ENCODE results near the gene NSRP1. TPM values are rescaled to one million over a fixed set of nuclear protein-coding genes. Genes with fewer than 3 reads are reported as not detected.

The NSRP1 gene
- polyA plus RNA-seq, 1 donor from 2014 or later = 8.6 TPM

DNA sequence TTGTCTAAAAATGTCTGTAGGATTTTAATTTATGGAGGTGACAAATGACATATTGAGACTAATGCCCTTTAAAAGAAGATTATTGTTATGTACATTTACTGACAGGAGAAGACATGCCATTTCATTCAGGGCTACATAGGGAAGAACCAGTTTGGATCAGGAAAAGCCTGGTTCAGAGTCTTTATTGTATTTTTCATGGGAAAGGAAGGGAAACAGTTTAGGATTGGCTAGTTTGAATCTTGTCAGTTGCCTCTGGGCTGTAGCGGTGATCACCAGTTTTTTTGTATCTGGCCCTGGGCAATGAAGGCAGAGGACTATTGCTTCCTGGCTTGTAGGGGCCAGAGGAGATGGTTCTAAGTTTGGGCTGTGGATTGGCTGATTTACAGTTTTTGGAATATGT, 31.8 kb downstream of the NSRP1 start:
- Histone ChIP-seq H3K4me3 (ENCODE audit: low read length) (no peak overlapping the region), H3K27ac (ENCODE audit: low read length) (no peak overlapping the region), H3K27me3 (ENCODE audit: insufficient read depth, low read depth, low read length) (no peaks in the 10 kb centered on the region), H3F3A (ENCODE audit: insufficient read depth, low read length, poor library complexity, severe bottlenecking) (no peaks in the 10 kb centered on the region), H3K79me2 (replicated peaks; ENCODE audit: insufficient read depth, low read length) (peaks cover 3% of the 10 kb centered on the region), H2AFZ (ENCODE audit: low read depth, low read length) (no peak overlapping the region), H4K20me1 (ENCODE audit: insufficient read depth) (no peaks in the 10 kb centered on the region), H3K36me3 (ENCODE audit: insufficient read depth, low read length) (no peaks in the 10 kb centered on the region), H3K9me3 (ENCODE audit: low read length) (no peaks in the 10 kb centered on the region), H3K9me2 (ENCODE audit: insufficient read depth, low read length) (no peaks in the 10 kb centered on the region), H3K4me2 (ENCODE audit: low read length) (no peak overlapping the region), H3K9ac (ENCODE audit: low read length) (no peak overlapping the region)
- TF ChIP-seq POLR2AphosphoS5 (IDR thresholded peaks at IDR 0.05) (no peak), EP300 (conservative IDR thresholded peaks at IDR 0.05; ENCODE audit: poor library complexity, severe bottlenecking) (no peak), MXI1 (conservative IDR thresholded peaks at IDR 0.05; ENCODE audit: poor library complexity, severe bottlenecking) (no peak)
- TF ChIP-seq, protein P1, sequence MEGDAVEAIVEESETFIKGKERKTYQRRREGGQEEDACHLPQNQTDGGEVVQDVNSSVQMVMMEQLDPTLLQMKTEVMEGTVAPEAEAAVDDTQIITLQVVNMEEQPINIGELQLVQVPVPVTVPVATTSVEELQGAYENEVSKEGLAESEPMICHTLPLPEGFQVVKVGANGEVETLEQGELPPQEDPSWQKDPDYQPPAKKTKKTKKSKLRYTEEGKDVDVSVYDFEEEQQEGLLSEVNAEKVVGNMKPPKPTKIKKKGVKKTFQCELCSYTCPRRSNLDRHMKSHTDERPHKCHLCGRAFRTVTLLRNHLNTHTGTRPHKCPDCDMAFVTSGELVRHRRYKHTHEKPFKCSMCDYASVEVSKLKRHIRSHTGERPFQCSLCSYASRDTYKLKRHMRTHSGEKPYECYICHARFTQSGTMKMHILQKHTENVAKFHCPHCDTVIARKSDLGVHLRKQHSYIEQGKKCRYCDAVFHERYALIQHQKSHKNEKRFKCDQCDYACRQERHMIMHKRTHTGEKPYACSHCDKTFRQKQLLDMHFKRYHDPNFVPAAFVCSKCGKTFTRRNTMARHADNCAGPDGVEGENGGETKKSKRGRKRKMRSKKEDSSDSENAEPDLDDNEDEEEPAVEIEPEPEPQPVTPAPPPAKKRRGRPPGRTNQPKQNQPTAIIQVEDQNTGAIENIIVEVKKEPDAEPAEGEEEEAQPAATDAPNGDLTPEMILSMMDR (IDR thresholded peaks at IDR 0.05; ENCODE audit: poor library complexity, severe bottlenecking) = no peak

DNA sequence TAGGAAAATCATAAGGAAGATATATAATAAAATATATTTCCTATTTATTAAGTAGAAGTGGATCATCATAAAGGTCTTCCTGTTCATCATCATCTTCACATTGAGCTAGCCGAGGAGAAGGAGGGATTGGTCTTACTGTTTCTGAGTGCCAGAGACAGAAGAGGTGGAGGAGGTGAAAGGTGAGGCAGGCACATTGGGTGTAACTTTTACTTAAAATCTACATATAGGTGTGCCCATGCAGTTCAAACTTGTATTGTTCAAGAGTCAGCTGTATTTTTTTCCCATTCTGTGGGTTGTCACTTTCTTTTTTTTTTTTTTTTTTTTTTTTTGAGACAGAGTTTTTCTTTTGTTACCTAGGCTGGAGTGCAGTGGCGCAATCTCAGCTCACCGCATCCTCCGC, 34.9 kb downstream of the NSRP1 start:
- H3K79me2 ChIP-seq (replicated peaks; ENCODE audit: insufficient read depth, low read length) = peaks cover 6% of the 10 kb centered on the region
- H3K9ac ChIP-seq (ENCODE audit: low read length) = no peak overlapping the region
- no peaks in the 10 kb centered on the region for H3K36me3 ChIP-seq (ENCODE audit: insufficient read depth, low read length)
- no peaks in the 10 kb centered on the region for H4K20me1 ChIP-seq (ENCODE audit: insufficient read depth)
- no peak overlapping the region for H3K27ac ChIP-seq (ENCODE audit: low read length)
- TF ChIP-seq RAD21 (conservative IDR thresholded peaks at IDR 0.05) (no peak), SMC3 (conservative IDR thresholded peaks at IDR 0.05; ENCODE audit: poor library complexity) (no peak), TAF1 (IDR thresholded peaks at IDR 0.05; ENCODE audit: low read depth) (no peak), EZH2 (IDR thresholded peaks at IDR 0.05; ENCODE audit: borderline replicate concordance, insufficient read depth, low read length, poor library complexity, severe bottlenecking) (no peak), POLR2AphosphoS5 (IDR thresholded peaks at IDR 0.05) (no peak), MXI1 (conservative IDR thresholded peaks at IDR 0.05; ENCODE audit: poor library complexity, severe bottlenecking) (no peak), EP300 (conservative IDR thresholded peaks at IDR 0.05; ENCODE audit: poor library complexity, severe bottlenecking) (no peak)
- TF ChIP-seq, protein P1 (IDR thresholded peaks at IDR 0.05; ENCODE audit: poor library complexity, severe bottlenecking) = no peak
- TF ChIP-seq, protein P2, sequence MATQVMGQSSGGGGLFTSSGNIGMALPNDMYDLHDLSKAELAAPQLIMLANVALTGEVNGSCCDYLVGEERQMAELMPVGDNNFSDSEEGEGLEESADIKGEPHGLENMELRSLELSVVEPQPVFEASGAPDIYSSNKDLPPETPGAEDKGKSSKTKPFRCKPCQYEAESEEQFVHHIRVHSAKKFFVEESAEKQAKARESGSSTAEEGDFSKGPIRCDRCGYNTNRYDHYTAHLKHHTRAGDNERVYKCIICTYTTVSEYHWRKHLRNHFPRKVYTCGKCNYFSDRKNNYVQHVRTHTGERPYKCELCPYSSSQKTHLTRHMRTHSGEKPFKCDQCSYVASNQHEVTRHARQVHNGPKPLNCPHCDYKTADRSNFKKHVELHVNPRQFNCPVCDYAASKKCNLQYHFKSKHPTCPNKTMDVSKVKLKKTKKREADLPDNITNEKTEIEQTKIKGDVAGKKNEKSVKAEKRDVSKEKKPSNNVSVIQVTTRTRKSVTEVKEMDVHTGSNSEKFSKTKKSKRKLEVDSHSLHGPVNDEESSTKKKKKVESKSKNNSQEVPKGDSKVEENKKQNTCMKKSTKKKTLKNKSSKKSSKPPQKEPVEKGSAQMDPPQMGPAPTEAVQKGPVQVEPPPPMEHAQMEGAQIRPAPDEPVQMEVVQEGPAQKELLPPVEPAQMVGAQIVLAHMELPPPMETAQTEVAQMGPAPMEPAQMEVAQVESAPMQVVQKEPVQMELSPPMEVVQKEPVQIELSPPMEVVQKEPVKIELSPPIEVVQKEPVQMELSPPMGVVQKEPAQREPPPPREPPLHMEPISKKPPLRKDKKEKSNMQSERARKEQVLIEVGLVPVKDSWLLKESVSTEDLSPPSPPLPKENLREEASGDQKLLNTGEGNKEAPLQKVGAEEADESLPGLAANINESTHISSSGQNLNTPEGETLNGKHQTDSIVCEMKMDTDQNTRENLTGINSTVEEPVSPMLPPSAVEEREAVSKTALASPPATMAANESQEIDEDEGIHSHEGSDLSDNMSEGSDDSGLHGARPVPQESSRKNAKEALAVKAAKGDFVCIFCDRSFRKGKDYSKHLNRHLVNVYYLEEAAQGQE (IDR thresholded peaks at IDR 0.05; ENCODE audit: borderline replicate concordance) = no peak
- H3K9me2 ChIP-seq (ENCODE audit: insufficient read depth, low read length) = no peaks in the 10 kb centered on the region
- H3F3A ChIP-seq (ENCODE audit: insufficient read depth, low read length, poor library complexity, severe bottlenecking) = no peaks in the 10 kb centered on the region
- no peak overlapping the region for H2AFZ ChIP-seq (ENCODE audit: low read depth, low read length)
- no peaks in the 10 kb centered on the region for H3K27me3 ChIP-seq (ENCODE audit: insufficient read depth, low read depth, low read length)
- no peak overlapping the region for H3K4me2 ChIP-seq (ENCODE audit: low read length)
- no peak overlapping the region for H3K4me3 ChIP-seq (ENCODE audit: low read length)
- no peaks in the 10 kb centered on the region for H3K9me3 ChIP-seq (ENCODE audit: low read length)

Data from neural cell (in vitro differentiated cells).